ENCODE results near the gene NKAPL.
A peak's percentile ranks its signal among the peaks of the same experiment; 100 is the strongest.

The NKAPL gene

GRCh38 chr6:28258877-28259777 lies at the start of gene NKAPL:
NKAPL (plus strand) TSS chr6:28259297; CDS start chr6:28259372, 75 bp downstream.
- DNase-seq: peak in 3 of 4 experiments; percentile 9 to 47 (median 31)

GRCh38 chr6:28209753-28210535 lies 49.2 kb upstream of the NKAPL start:
- no peak for DNase-seq

GRCh38 chr6:28211840-28212509 lies 47.1 kb upstream of the NKAPL start:
- no peak for DNase-seq

GRCh38 chr6:28212510-28213212 lies 46.4 kb upstream of the NKAPL start:
- no peak for DNase-seq

- DNase-seq: no peak
These were observed 45.9 kb upstream of the NKAPL start for GRCh38 chr6:28213213-28213523.

- no peak for DNase-seq
These were observed 43.7 kb upstream of the NKAPL start for GRCh38 chr6:28215425-28215824.

- DNase-seq: no peak
These were observed 41.2 kb upstream of the NKAPL start for GRCh38 chr6:28217890-28218289.

GRCh38 chr6:28218312-28219248 lies 40.5 kb upstream of the NKAPL start:
- DNase-seq: no peak

- DNase-seq: no peak
These were observed 38.6 kb upstream of the NKAPL start for GRCh38 chr6:28220257-28221133.

- no peak for DNase-seq
These were observed 34.7 kb upstream of the NKAPL start for GRCh38 chr6:28224131-28225055.

- no peak for DNase-seq
These were observed 33.9 kb upstream of the NKAPL start, which contains the start of gene ZSCAN9 for GRCh38 chr6:28225056-28225834. ZSCAN9 (plus strand) TSS chr6:28225275; CDS start chr6:28227085, 1,810 bp downstream.

GRCh38 chr6:28226460-28226859 lies 32.6 kb upstream of the NKAPL start:
- no peak for DNase-seq

GRCh38 chr6:28232785-28233184 lies 26.3 kb upstream of the NKAPL start:
- no peak for DNase-seq

- DNase-seq: no peak
These were observed 23.1 kb upstream of the NKAPL start for GRCh38 chr6:28235912-28236452.

- DNase-seq: no peak
These were observed 19.5 kb upstream of the NKAPL start for GRCh38 chr6:28239636-28240035.

- DNase-seq: no peak
These were observed 18.6 kb upstream of the NKAPL start for GRCh38 chr6:28240471-28240870.

GRCh38 chr6:28243946-28244345 lies 15.2 kb upstream of the NKAPL start:
- no peak for DNase-seq

All from activated naive CD4-positive, alpha-beta T cell (primary cell).